ENCODE measurements around the gene LGALS3BP.

GRCh38 chr17:78998311-78999055 is 18.8 kb upstream of the LGALS3BP start:
- TF ChIP-seq CTCF (IDR thresholded peaks at IDR 0.05) (peak in 1 of 6 experiments; percentile 22), POLR2A (IDR thresholded peaks at IDR 0.05) (no peak)
